Lower lobe of right lung (tissue), 2 donors: ENCODE data around the gene P4HTM. TPM values are rescaled to one million over a fixed set of nuclear protein-coding genes. Genes with fewer than 3 reads are reported as not detected.

ENCODE experiments used
- ATAC-seq, 2 donors: fragments of 200-7000 bp; cut with Tn5 transposase; one replicate each; pipeline ENCODE4 v1.9.1; 2020 to 2022; ENCODE audit warnings: mild to moderate bottlenecking in 2 of 2, moderate library complexity in 2 of 2
- DNase-seq: peaks from one replicate; pipeline ENCODE4 v3.0.0-alpha.2; 2020
- H3K27ac ChIP-seq: fragments of 200-600 bp; one replicate; pipeline ENCODE4 v1.8.0; 2022
- H3K27me3 ChIP-seq: fragments of 200-600 bp; one replicate; pipeline ENCODE4 v1.8.0; 2022; ENCODE audit warnings: low read depth
- H3K36me3 ChIP-seq: fragments of 200-600 bp; one replicate; pipeline ENCODE4 v1.8.0; 2022; ENCODE audit warnings: mild to moderate bottlenecking
- H3K4me1 ChIP-seq: fragments of 200-600 bp; one replicate; pipeline ENCODE4 v1.8.0; 2022
- H3K4me3 ChIP-seq: fragments of 200-600 bp; one replicate; pipeline ENCODE4 v1.8.0; 2022; ENCODE audit warnings: mild to moderate bottlenecking
- H3K9me3 ChIP-seq: fragments of 200-600 bp; one replicate; pipeline ENCODE4 v1.8.0; 2022
- CTCF ChIP-seq: fragments of 200-600 bp; IDR thresholded peaks from one replicate; pipeline ENCODE4 v1.8.0; 2022; ENCODE audit warnings: antibody characterized with exemption, mild to moderate bottlenecking
- intact Hi-C: fragments of 100-400 bp; cut with DNase I; formaldehyde crosslinking; loops from one replicate; pipeline ENCODE4 v1.11.0; 2022
- total RNA-seq: library from RNA; stranded (reverse); fragmentation: NEBNext Ultra II Directional; extraction: Animal tissue kit (Norgen Biotek cat#: 25700); gene quantifications from one replicate; pipeline ENCODE4 v1.2.1, GENCODE V29; 2021
- donor health status: DM: no; HTN: yes; CAD: no; lungs with severe emphysema.

P4HTM gene
- total RNA-seq, 1 donor from 2014 or later: 44.0 TPM

GRCh38 chr3:49027634-49028033, 37.6 kb downstream of the P4HTM start:
- no peaks in the 10 kb centered on the region for H3K9me3 ChIP-seq
- no peak overlapping the region for H3K4me3 ChIP-seq
- no peak for TF ChIP-seq CTCF
- H3K4me1 ChIP-seq: peaks cover 27% of the 10 kb centered on the region
- no peak overlapping the region for H3K27ac ChIP-seq
- DNase-seq (no peak), ATAC-seq (no peak)
- intact Hi-C loops: no loop called here
- no peaks in the 10 kb centered on the region for H3K27me3 ChIP-seq
- H3K36me3 ChIP-seq: peaks cover 72% of the 10 kb centered on the region

- Histone ChIP-seq H3K4me1 (peaks cover 21% of the 10 kb centered on the region), H3K27me3 (no peaks in the 10 kb centered on the region), H3K4me3 (peak overlapping the region; percentile 72), H3K27ac (peak overlapping the region; percentile 91), H3K36me3 (peaks cover 73% of the 10 kb centered on the region), H3K9me3 (no peaks in the 10 kb centered on the region)
- intact Hi-C loops: no loop called here
- no peak for ATAC-seq
- no peak for DNase-seq
- no peak for TF ChIP-seq CTCF
Measured at GRCh38 chr3:49028298-49028672, 38.2 kb downstream of the P4HTM start.

GRCh38 chr3:49028673-49029562, 38.9 kb downstream of the P4HTM start, which contains the start of gene IMPDH2:
Gene IMPDH2, minus strand, starts transcription at chr3:49029398. Its CDS starts 48 bp downstream, at chr3:49029350.
- peak within 1 kb of the TSS; percentile 91 for H3K27ac ChIP-seq
- H3K4me3 ChIP-seq: peak within 1 kb of the TSS; percentile 72
- no peaks in the 10 kb centered on the region for H3K9me3 ChIP-seq
- H3K4me1 ChIP-seq: peaks cover 19% of the 10 kb centered on the region
- ATAC-seq (peak; percentile 96 to 98), DNase-seq (peak; percentile 95)
- intact Hi-C loops: no loop called here
- peak; percentile 18 for TF ChIP-seq CTCF
- no peaks in the 10 kb centered on the region for H3K27me3 ChIP-seq
- peaks cover 73% of the 10 kb centered on the region for H3K36me3 ChIP-seq

GRCh38 chr3:49029563-49029884, 39.5 kb downstream of the P4HTM start:
- intact Hi-C loops: no loop called here
- DNase-seq (no peak), ATAC-seq (no peak)
- no peaks in the 10 kb centered on the region for H3K9me3 ChIP-seq
- H3K27ac ChIP-seq: peak overlapping the region; percentile 91
- H3K36me3 ChIP-seq: peaks cover 73% of the 10 kb centered on the region
- H3K4me1 ChIP-seq: peaks cover 14% of the 10 kb centered on the region
- no peak for TF ChIP-seq CTCF
- no peaks in the 10 kb centered on the region for H3K27me3 ChIP-seq
- peak overlapping the region; percentile 72 for H3K4me3 ChIP-seq

- Histone ChIP-seq H3K4me1 (peaks cover 18% of the 10 kb centered on the region), H3K36me3 (peaks cover 73% of the 10 kb centered on the region), H3K9me3 (no peaks in the 10 kb centered on the region), H3K27me3 (no peaks in the 10 kb centered on the region), H3K27ac (no peak overlapping the region), H3K4me3 (no peak overlapping the region)
- ATAC-seq: no peak
- no peak for DNase-seq
- intact Hi-C loops: no loop called here
- no peak for TF ChIP-seq CTCF
Measured at GRCh38 chr3:49030321-49030720, 40.3 kb downstream of the P4HTM start.
